Measurements from ENCODE around the gene NDUFS8. TPM values are rescaled to one million over a fixed set of nuclear protein-coding genes. Genes with fewer than 3 reads are reported as not detected.

NDUFS8 gene
- total and polyA plus RNA-seq, 5 experiments from 2014 or later, result 81.5 to 203 (median 184) TPM

DNA sequence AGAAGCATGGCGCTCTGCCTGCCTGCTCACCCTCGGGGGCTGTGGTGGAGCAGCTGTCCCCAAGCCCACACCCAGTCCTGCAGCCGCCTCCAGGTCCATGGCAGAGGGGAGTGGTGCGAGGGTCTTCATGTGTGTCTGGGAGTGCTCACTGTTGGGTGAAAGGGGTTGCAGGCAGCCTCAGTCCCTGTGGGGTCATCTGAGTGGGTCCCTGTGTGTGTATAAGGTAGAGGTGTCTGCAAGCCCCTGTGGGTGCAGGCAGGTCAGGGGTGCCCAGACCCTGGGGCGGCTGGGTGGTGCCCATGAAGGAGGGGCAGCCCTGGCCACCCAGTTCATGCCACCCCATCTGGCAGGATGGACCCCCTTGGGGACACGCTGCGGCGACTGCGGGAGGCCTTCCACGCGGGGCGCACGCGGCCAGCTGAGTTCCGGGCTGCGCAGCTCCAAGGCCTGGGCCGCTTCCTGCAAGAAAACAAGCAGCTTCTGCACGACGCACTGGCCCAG, 15.5 kb upstream of the NDUFS8 start:
- POLR2A ChIA-PET, result no interaction called here
- no peaks in the 10 kb centered on the region for H3K9me3 Mint-ChIP-seq
- ATAC-seq (no peak), DNase-seq (no peak)
- H3K36me3 Mint-ChIP-seq, result no peaks in the 10 kb centered on the region
- no peak overlapping the region for H3K27ac Mint-ChIP-seq
- H3K4me3 Mint-ChIP-seq, result no peak overlapping the region
- H3K27me3 Mint-ChIP-seq, result peaks cover 0 to 10% (median 0%) of the 10 kb centered on the region in 5 donors
- H3K4me1 Mint-ChIP-seq, result peaks cover 0 to 14% (median 3%) of the 10 kb centered on the region in 4 donors

GRCh38 chr11:68015467-68015866, 15.0 kb upstream of the NDUFS8 start:
- Mint-ChIP-seq H3K27ac (no peak overlapping the region), H3K4me3 (no peak overlapping the region), H3K36me3 (no peaks in the 10 kb centered on the region), H3K4me1 (peaks cover 0 to 9% (median 0%) of the 10 kb centered on the region in 4 donors), H3K9me3 (no peaks in the 10 kb centered on the region), H3K27me3 (peaks cover 0 to 10% (median 0%) of the 10 kb centered on the region in 5 donors)
- DNase-seq (no peak), ATAC-seq (no peak)
- POLR2A ChIA-PET, result no interaction called here

GRCh38 chr11:68016161-68016903, 14.1 kb upstream of the NDUFS8 start:
- POLR2A ChIA-PET, result no interaction called here
- Mint-ChIP-seq H3K27ac (no peak overlapping the region), H3K27me3 (peaks cover 0 to 8% (median 0%) of the 10 kb centered on the region in 5 donors), H3K4me3 (no peak overlapping the region), H3K4me1 (peaks cover 0 to 2% (median 0%) of the 10 kb centered on the region in 4 donors), H3K9me3 (no peaks in the 10 kb centered on the region), H3K36me3 (no peaks in the 10 kb centered on the region)
- ATAC-seq (no peak), DNase-seq (no peak)

DNA sequence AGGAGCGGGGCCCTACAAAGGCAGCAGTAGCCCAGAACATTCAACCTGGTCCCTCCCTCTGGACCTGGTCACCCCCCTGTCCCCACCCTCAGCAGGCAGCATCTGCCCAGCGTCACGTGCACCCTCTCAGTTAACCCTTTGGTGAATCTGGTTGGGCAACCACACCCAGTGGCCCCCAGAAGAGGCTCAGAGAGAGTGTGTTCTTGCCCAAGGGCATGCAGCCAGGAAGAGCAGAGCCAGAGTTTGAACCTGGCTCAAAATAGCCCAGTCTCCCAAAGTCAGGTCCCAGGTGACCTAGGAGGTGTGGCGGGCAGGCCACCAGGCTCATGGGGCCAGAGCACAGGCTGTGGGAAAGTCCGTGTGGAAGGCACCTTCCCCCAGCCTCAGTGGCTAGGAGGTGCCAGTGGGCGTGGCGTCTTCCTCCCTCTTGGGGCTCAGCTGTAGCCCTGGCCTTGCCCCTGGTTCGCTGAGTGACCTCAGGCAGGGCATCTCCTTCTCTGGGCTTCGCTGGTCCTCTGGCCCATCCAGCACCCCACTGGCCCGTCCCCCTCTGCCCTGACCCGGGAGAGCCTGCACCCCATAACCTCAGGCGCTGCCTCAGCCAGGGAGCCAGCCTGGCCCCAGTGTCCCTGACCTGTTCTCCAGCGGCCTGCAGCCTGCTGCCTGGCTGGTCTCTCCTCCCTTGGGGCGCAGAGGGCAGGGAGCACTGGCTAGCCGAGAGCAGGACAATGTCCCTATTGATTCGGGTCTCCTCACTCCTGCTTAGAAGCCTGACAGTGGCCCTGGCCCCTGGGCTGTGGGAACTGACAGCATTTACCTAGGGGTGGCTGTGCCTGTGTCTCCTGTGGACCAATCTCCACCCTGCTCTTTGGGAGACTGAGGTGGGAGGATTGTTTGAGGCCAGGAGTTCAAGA, 13.3 kb upstream of the NDUFS8 start:
- DNase-seq, result no peak
- POLR2A ChIA-PET, result no interaction called here
- Mint-ChIP-seq H3K27me3 (peaks cover 0 to 5% (median 0%) of the 10 kb centered on the region in 5 donors), H3K9me3 (no peaks in the 10 kb centered on the region), H3K4me1 (no peaks in the 10 kb centered on the region), H3K27ac (no peak overlapping the region), H3K36me3 (no peaks in the 10 kb centered on the region), H3K4me3 (no peak overlapping the region)
- ATAC-seq, result no peak

DNA sequence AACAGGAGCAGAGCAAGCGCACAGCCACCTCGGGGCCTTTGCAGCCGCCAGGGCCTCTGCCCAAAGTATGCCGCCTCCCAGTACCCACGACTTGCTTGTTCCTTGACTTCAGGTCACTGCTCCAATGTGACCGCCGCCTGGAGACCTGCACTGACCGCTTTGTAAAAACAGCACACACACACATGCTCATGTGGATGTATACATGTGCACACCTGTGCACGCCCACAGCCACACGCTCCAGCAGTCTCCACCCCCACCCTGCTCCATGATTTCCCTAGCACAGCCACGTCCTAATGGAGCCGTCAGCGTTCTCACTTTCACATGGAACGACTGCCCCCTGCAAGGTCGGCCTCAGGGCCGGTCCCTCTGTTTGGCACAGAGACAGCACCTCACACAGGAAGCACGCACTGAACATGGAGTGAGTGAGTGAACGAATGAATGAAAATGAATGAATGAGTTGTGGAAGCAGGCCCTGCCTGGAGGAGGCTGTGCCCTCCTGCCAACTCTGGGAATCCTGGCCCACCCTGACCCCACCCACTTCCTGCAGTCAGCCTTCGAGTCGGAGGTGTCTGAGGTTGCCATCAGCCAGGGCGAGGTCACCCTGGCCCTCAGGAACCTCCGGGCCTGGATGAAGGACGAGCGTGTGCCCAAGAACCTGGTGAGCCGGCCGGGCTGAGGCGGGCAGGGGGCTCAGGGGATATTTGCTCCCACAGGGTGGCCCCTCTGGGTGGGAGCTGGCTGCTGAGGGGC, 12.3 kb upstream of the NDUFS8 start:
- Mint-ChIP-seq H3K27me3 (peaks cover 0 to 5% (median 0%) of the 10 kb centered on the region in 5 donors), H3K27ac (peak overlapping the region in 1 of 10 donors; percentile 62)

DNA sequence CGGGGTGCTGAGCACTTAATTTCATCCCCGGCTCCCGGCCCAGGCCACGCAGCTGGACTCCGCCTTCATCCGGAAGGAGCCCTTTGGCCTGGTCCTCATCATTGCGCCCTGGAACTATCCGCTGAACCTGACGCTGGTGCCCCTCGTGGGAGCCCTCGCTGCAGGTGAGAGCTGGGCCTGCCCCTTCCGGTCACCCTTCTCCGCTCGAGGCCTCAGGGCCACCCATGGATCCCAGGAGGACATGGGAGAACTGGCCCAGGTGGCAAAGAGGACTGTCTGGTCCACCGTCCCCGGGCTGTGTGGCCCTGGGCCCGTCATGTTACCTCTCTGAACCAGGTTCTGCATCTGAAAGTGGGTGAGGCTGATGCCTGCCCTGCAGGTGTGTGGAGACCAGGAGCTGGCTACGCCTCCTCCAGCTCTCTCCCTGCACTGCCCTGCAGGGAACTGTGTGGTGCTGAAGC, 11.7 kb upstream of the NDUFS8 start:
- Mint-ChIP-seq H3K36me3 (peaks cover 0 to under 1% (median 0%) of the 10 kb centered on the region in 3 donors), H3K9me3 (no peaks in the 10 kb centered on the region)

More for the DNA sequence above, 12.3 kb upstream of the NDUFS8 start:
- H3K4me3 Mint-ChIP-seq, result no peak overlapping the region
- H3K4me1 Mint-ChIP-seq, result no peaks in the 10 kb centered on the region
- no peak for DNase-seq
- no peaks in the 10 kb centered on the region for H3K9me3 Mint-ChIP-seq
- no peak for ATAC-seq
- POLR2A ChIA-PET, result no interaction called here
- no peaks in the 10 kb centered on the region for H3K36me3 Mint-ChIP-seq

GRCh38 chr11:68019486-68019885, 11.0 kb upstream of the NDUFS8 start:
- POLR2A ChIA-PET, result interaction anchor here (0.5 kb wide), 1 partner anchor 89 kb away, joined by 3 read pairs; no protein-coding TSS in a partner anchor
- Mint-ChIP-seq H3K9me3 (peaks cover 0 to 7% (median 0%) of the 10 kb centered on the region in 9 donors), H3K27ac (no peak overlapping the region), H3K4me3 (no peak overlapping the region), H3K27me3 (no peaks in the 10 kb centered on the region), H3K36me3 (peaks cover 0 to 6% (median 3%) of the 10 kb centered on the region in 3 donors), H3K4me1 (no peaks in the 10 kb centered on the region)
- DNase-seq, result no peak
- no peak for ATAC-seq

More for the DNA sequence above, 11.7 kb upstream of the NDUFS8 start:
- ATAC-seq, result no peak
- no peak overlapping the region for H3K4me3 Mint-ChIP-seq
- no peak overlapping the region for H3K27ac Mint-ChIP-seq
- H3K27me3 Mint-ChIP-seq, result peaks cover 0 to 5% (median 0%) of the 10 kb centered on the region in 5 donors
- POLR2A ChIA-PET, result interaction anchor here (0.5 kb wide), 1 partner anchor 90 kb away, joined by 3 read pairs; no protein-coding TSS in a partner anchor
- H3K4me1 Mint-ChIP-seq, result no peaks in the 10 kb centered on the region
- DNase-seq, result no peak

DNA sequence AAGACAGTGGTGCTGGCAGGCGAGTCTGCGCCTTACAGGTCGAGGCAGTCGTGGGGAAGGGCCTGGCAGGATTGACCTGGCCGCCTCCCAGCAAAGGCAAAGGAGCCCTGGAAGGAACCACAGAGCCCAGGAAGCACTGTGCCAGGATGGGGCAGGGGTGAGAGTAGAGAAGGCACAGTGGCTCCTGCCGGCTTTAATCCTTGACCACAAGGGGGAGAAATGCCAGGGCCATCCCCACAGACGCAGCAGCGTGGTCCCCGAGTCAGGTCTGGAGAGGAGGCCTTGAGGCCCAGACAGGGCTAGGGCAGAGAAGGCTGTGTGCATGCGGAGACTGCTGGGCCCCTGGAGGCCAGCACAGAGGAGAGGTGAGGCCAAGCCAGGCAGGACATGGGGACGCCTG, 9.9 kb upstream of the NDUFS8 start:
- H3K27me3 Mint-ChIP-seq, result no peaks in the 10 kb centered on the region
- peaks cover 0 to 18% (median 7%) of the 10 kb centered on the region in 9 donors for H3K9me3 Mint-ChIP-seq
- H3K36me3 Mint-ChIP-seq, result peaks cover 5 to 16% (median 14%) of the 10 kb centered on the region in 3 donors
- no peak overlapping the region for H3K27ac Mint-ChIP-seq
- no peak for DNase-seq
- POLR2A ChIA-PET, result no interaction called here
- H3K4me3 Mint-ChIP-seq, result no peak overlapping the region
- ATAC-seq, result no peak
- no peaks in the 10 kb centered on the region for H3K4me1 Mint-ChIP-seq

GRCh38 chr11:68021167-68021787, 9.2 kb upstream of the NDUFS8 start:
- no peak overlapping the region for H3K27ac Mint-ChIP-seq
- H3K27me3 Mint-ChIP-seq, result no peaks in the 10 kb centered on the region
- H3K4me3 Mint-ChIP-seq, result no peak overlapping the region
- H3K4me1 Mint-ChIP-seq, result no peaks in the 10 kb centered on the region
- POLR2A ChIA-PET, result no interaction called here
- peaks cover 0 to 19% (median 7%) of the 10 kb centered on the region in 9 donors for H3K9me3 Mint-ChIP-seq
- H3K36me3 Mint-ChIP-seq, result peaks cover 6 to 16% (median 14%) of the 10 kb centered on the region in 3 donors
- ATAC-seq, result no peak
- DNase-seq, result no peak

DNA sequence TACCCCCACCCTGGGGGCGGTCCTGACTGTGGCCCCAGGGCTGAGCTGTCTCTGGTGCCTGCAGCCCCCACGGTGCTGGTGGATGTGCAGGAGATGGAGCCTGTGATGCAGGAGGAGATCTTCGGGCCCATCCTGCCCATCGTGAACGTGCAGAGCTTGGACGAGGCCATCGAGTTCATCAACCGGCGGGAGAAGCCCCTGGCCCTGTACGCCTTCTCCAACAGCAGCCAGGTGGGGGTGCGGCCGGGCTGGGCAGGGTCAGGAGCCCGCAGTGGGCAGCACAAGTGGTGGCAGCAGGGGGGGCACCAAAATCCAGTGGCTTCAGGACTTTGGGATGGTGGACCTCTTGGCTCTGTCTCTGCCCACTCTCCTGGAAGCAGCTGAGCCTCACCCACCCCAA, 8.0 kb upstream of the NDUFS8 start:
- POLR2A ChIA-PET, result interaction anchor here (0.6 kb wide), 1 partner anchor 1385 kb away, joined by 3 read pairs; no protein-coding TSS in a partner anchor
- no peak for DNase-seq
- Mint-ChIP-seq H3K9me3 (peaks cover 0 to 19% (median 9%) of the 10 kb centered on the region in 9 donors), H3K27ac (no peak overlapping the region), H3K27me3 (no peaks in the 10 kb centered on the region), H3K4me3 (no peak overlapping the region), H3K36me3 (peaks cover 6 to 16% (median 14%) of the 10 kb centered on the region in 3 donors), H3K4me1 (peaks cover 0 to 5% (median 0%) of the 10 kb centered on the region in 4 donors)
- ATAC-seq, result no peak

DNA sequence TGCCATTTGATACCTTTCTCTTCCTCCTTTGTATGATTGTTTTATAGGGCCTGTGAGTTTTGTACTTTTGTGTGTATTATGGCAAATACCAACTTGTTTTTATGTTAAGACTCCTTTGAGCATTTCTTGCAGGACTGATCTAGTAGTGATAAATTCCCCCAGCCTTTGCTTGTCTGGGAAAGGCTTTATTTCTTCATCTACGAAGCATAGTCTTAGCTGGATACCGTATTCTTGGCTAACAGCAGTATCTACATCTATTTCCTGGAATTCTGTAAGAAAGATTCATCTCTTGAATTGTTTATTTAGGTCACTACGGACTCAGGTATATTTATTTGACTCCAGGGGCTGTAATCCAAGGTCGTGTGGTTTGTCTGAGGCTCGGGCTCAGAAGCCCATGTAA, 6.0 kb upstream of the NDUFS8 start:
- peaks cover 6 to 16% (median 14%) of the 10 kb centered on the region in 3 donors for H3K36me3 Mint-ChIP-seq
- no peak for DNase-seq
- H3K27me3 Mint-ChIP-seq, result no peaks in the 10 kb centered on the region
- ATAC-seq, result no peak
- no peak overlapping the region for H3K4me3 Mint-ChIP-seq
- peaks cover 2 to 13% (median 5%) of the 10 kb centered on the region in 4 donors for H3K4me1 Mint-ChIP-seq
- peaks cover 0 to 19% (median 9%) of the 10 kb centered on the region in 9 donors for H3K9me3 Mint-ChIP-seq
- no peak overlapping the region for H3K27ac Mint-ChIP-seq
- POLR2A ChIA-PET, result no interaction called here

- Mint-ChIP-seq H3K4me1 (peaks cover 6 to 18% (median 8%) of the 10 kb centered on the region in 4 donors), H3K36me3 (peaks cover 6 to 16% (median 14%) of the 10 kb centered on the region in 3 donors), H3K9me3 (peaks cover 0 to 19% (median 9%) of the 10 kb centered on the region in 9 donors), H3K27ac (no peak overlapping the region), H3K4me3 (no peak overlapping the region), H3K27me3 (no peaks in the 10 kb centered on the region)
- ATAC-seq (peak in 1 of 2 donors; percentile 26), DNase-seq (no peak)
- POLR2A ChIA-PET, result no interaction called here
Measured at GRCh38 chr11:68025047-68025446, 5.4 kb upstream of the NDUFS8 start.
